MCF 10A (cell line): ENCODE measurements around the gene NLRP4. TPM values are rescaled to one million over a fixed set of nuclear protein-coding genes. Genes with fewer than 3 reads are reported as not detected.

Experiments
- Bru-seq: library from RNA; stranded (reverse); fragments of 400-500 nt; gene quantifications from one replicate; lab custom pipeline; 2021; lab: Mats Ljungman, UMichigan
- BruChase-seq, 2 experiments: library from RNA; stranded (reverse); fragments of 400-500 nt; gene quantifications; one replicate each; lab custom pipeline; 2021; lab: Mats Ljungman, UMichigan
- BruUV-seq: library from RNA; stranded (reverse); fragments of 400-500 nt; replicated peaks from 2 replicates; lab custom pipeline; 2021; lab: Mats Ljungman, UMichigan
- CTCF ChIA-PET: fragments of 300-600 bp; sonication (Branson Sonifier 250); formaldehyde crosslinking; extraction: SDS; loops from one replicate; lab custom pipeline; 2021; ENCODE audit warnings: antibody characterized with exemption, inconsistent platforms; lab: Yijun Ruan, JAX
- POLR2A ChIA-PET: fragments of 300-600, 350-650 bp; sonication (Branson Sonifier 250); formaldehyde crosslinking; extraction: SDS; loops from one replicate; lab custom pipeline; 2020; ENCODE audit warnings: antibody characterized with exemption, inconsistent platforms; lab: Yijun Ruan, JAX
- DNase-seq: peaks from one replicate; pipeline ENCODE4 v3.0.0-alpha.2; 2018; ENCODE audit not compliant: unreplicated experiment
- H3K27ac Mint-ChIP-seq: one replicate; pipeline ENCODE4 v1.8.0; 2022; ENCODE audit warnings: mild to moderate bottlenecking, low read depth, mixed read lengths; ENCODE audit not compliant: unreplicated experiment
- H3K27me3 Mint-ChIP-seq: one replicate; pipeline ENCODE4 v1.8.0; 2022; ENCODE audit warnings: mixed read lengths; ENCODE audit not compliant: insufficient read depth, unreplicated experiment
- H3K36me3 Mint-ChIP-seq: one replicate; pipeline ENCODE4 v1.8.0; 2022; ENCODE audit warnings: mild to moderate bottlenecking, moderate library complexity, mixed read lengths; ENCODE audit not compliant: insufficient read depth, unreplicated experiment
- H3K4me1 Mint-ChIP-seq: one replicate; pipeline ENCODE4 v1.8.0; 2022; ENCODE audit warnings: mixed read lengths; ENCODE audit not compliant: insufficient read depth, unreplicated experiment
- H3K4me3 Mint-ChIP-seq: one replicate; pipeline ENCODE4 v1.8.0; 2022; ENCODE audit warnings: mild to moderate bottlenecking, moderate library complexity, mixed read lengths; ENCODE audit not compliant: unreplicated experiment
- H3K9me3 Mint-ChIP-seq: one replicate; pipeline ENCODE4 v1.8.0; 2022; ENCODE audit warnings: mixed read lengths; ENCODE audit not compliant: unreplicated experiment
- intact Hi-C: fragments of 100-400 bp; cut with micrococcal nuclease; formaldehyde crosslinking; loops from 2 replicates; pipeline ENCODE4 v1.14.1; 2022
- long read RNA-seq: library from polyadenylated mRNA; stranded (forward); transcript quantifications from one replicate; pipeline ENCODE4 v2.0.0, GENCODE V29; 2022
- total RNA-seq: library from RNA; stranded (reverse); gene quantifications from 2 replicates; pipeline ENCODE4 v1.2.3, GENCODE V29; 2022
- TF ChIP-seq, protein P1 (sequence below): fragments of 200-600 bp; IDR thresholded peaks from one replicate; pipeline ENCODE4 v1.8.0; 2022; ENCODE audit warnings: antibody characterized with exemption, mild to moderate bottlenecking; ENCODE audit not compliant: unreplicated experiment

The NLRP4 gene, protein sequence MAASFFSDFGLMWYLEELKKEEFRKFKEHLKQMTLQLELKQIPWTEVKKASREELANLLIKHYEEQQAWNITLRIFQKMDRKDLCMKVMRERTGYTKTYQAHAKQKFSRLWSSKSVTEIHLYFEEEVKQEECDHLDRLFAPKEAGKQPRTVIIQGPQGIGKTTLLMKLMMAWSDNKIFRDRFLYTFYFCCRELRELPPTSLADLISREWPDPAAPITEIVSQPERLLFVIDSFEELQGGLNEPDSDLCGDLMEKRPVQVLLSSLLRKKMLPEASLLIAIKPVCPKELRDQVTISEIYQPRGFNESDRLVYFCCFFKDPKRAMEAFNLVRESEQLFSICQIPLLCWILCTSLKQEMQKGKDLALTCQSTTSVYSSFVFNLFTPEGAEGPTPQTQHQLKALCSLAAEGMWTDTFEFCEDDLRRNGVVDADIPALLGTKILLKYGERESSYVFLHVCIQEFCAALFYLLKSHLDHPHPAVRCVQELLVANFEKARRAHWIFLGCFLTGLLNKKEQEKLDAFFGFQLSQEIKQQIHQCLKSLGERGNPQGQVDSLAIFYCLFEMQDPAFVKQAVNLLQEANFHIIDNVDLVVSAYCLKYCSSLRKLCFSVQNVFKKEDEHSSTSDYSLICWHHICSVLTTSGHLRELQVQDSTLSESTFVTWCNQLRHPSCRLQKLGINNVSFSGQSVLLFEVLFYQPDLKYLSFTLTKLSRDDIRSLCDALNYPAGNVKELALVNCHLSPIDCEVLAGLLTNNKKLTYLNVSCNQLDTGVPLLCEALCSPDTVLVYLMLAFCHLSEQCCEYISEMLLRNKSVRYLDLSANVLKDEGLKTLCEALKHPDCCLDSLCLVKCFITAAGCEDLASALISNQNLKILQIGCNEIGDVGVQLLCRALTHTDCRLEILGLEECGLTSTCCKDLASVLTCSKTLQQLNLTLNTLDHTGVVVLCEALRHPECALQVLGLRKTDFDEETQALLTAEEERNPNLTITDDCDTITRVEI
- total RNA-seq (not detected in 2 replicates), Bru-seq, nascent RNA (not detected), BruChase-seq, experiment 1, labeled RNA remaining after a 6-hour chase (not detected), BruChase-seq, experiment 2, labeled RNA remaining after a 2-hour chase (not detected)
- long read RNA-seq: 0 reads

DNA sequence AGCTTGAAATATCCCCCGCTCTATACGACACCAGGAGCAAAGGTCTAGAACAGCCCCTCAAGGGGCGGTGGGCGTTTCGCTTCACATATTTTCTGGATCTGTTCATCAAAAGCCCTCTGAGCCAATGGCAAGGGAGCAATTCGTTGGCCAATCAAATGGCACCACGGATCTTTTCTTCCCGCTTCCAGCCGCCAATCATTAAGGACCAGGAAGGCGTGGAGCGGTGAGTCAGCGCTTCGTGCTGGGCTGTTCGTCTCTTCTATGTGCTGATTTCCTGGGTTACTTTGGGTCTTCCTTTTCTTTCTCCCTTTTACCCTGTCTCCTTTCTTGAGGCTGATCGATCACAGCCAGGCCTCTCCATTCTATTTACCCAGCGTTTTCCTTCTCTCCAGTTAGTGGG, at the start of gene NLRP4:
NLRP4 (plus strand) TSS at position 201 of the 400 bp plus-strand sequence. CDS start 15,541 bp downstream, outside the sequence.
- DNase-seq: no peak
- Mint-ChIP-seq H3K36me3 (no peaks in the 10 kb centered on the region), H3K4me3 (no peak within 1 kb of the TSS), H3K27ac (no peak within 1 kb of the TSS), H3K27me3 (no peaks in the 10 kb centered on the region), H3K4me1 (no peaks in the 10 kb centered on the region), H3K9me3 (peaks cover 6% of the 10 kb centered on the region)
- intact Hi-C loops: no loop called here
- no TSS peak for BruUV-seq
- TF ChIP-seq, protein P1, sequence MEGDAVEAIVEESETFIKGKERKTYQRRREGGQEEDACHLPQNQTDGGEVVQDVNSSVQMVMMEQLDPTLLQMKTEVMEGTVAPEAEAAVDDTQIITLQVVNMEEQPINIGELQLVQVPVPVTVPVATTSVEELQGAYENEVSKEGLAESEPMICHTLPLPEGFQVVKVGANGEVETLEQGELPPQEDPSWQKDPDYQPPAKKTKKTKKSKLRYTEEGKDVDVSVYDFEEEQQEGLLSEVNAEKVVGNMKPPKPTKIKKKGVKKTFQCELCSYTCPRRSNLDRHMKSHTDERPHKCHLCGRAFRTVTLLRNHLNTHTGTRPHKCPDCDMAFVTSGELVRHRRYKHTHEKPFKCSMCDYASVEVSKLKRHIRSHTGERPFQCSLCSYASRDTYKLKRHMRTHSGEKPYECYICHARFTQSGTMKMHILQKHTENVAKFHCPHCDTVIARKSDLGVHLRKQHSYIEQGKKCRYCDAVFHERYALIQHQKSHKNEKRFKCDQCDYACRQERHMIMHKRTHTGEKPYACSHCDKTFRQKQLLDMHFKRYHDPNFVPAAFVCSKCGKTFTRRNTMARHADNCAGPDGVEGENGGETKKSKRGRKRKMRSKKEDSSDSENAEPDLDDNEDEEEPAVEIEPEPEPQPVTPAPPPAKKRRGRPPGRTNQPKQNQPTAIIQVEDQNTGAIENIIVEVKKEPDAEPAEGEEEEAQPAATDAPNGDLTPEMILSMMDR: no peak
- CTCF ChIA-PET: interaction anchor here (0.7 kb wide), 1 partner anchor 27 kb away, joined by 4 read pairs; no protein-coding TSS in a partner anchor
- POLR2A ChIA-PET: no interaction called here

- ChIA-PET CTCF (no interaction called here), POLR2A (no interaction called here)
- DNase-seq: no peak
- Mint-ChIP-seq H3K27me3 (no peaks in the 10 kb centered on the region), H3K27ac (no peak overlapping the region), H3K4me3 (no peak overlapping the region), H3K36me3 (no peaks in the 10 kb centered on the region), H3K9me3 (peaks cover 31% of the 10 kb centered on the region), H3K4me1 (no peaks in the 10 kb centered on the region)
- no TSS peak for BruUV-seq
- TF ChIP-seq, protein P1: no peak
- intact Hi-C loops: no loop called here
Measured at GRCh38 chr19:55795021-55795420, 41.3 kb upstream of the NLRP4 start.

DNA sequence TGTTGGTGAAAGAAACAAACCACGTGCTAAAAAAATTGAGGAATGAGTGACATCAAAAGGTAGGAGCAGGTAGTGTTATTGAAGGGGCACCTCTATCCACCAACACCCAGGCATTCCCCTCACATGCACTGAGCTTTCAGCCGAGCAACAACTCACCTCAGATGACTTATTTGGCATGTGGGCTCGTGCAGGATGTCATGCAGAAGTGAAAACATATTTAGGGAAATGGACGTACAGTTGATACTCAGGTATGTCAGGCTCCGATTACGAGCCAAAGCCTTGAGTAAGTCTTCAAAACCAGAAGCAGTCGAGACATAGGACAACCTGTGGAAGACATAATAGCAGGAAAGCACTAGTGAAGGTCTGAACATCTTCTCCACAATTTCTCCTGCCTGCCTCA, 34.9 kb upstream of the NLRP4 start:
- Mint-ChIP-seq H3K27ac (no peak overlapping the region), H3K27me3 (no peaks in the 10 kb centered on the region), H3K36me3 (peaks cover 6% of the 10 kb centered on the region), H3K9me3 (peaks cover 45% of the 10 kb centered on the region), H3K4me1 (no peaks in the 10 kb centered on the region), H3K4me3 (no peak overlapping the region)
- ChIA-PET POLR2A (no interaction called here), CTCF (no interaction called here)
- no TSS peak for BruUV-seq
- TF ChIP-seq, protein P1: no peak
- DNase-seq: no peak
- intact Hi-C loops: no loop called here

- Mint-ChIP-seq H3K27me3 (no peaks in the 10 kb centered on the region), H3K27ac (no peak overlapping the region), H3K4me1 (no peaks in the 10 kb centered on the region), H3K9me3 (peaks cover 50% of the 10 kb centered on the region), H3K4me3 (no peak overlapping the region), H3K36me3 (peaks cover 6% of the 10 kb centered on the region)
- intact Hi-C loops: no loop called here
- no peak for DNase-seq
- ChIA-PET CTCF (no interaction called here), POLR2A (no interaction called here)
- no TSS peak for BruUV-seq
- TF ChIP-seq, protein P1: no peak
Measured at GRCh38 chr19:55802281-55802680, 34.1 kb upstream of the NLRP4 start.
